Spleen (tissue), 11 donors: ENCODE results near the gene BMP6. TPM values are rescaled to one million over a fixed set of nuclear protein-coding genes. Genes with fewer than 3 reads are reported as not detected.

Experiments used
- DNase-seq: peaks from one replicate; pipeline ENCODE4 v3.0.0-alpha.2; 2020
- H3K27ac ChIP-seq, 8 donors: fragments of 200-600 bp; sonication (generic) in 7 of 8; 1 replicate in 4 of 8; 2 replicates in 4 of 8; pipeline versions ENCODE4 v1.5.0 to v1.8.0; 2016 to 2021; ENCODE audit warnings: inconsistent platforms in 4 of 8, mild to moderate bottlenecking in 4 of 8, moderate library complexity in 1 of 8
- H3K27me3 ChIP-seq, 7 donors: fragments of 200-600 bp; sonication (generic) in 6 of 7; replicated peaks in 1 of 7; 1 replicate in 4 of 7; 2 replicates in 3 of 7; pipeline versions ENCODE4 v1.5.0 to v1.8.0; 2016 to 2021; ENCODE audit warnings: inconsistent platforms in 3 of 7, mild to moderate bottlenecking in 1 of 7
- H3K36me3 ChIP-seq, 6 donors: fragments of 200-600 bp; sonication (generic) in 5 of 6; 1 replicate in 4 of 6; 2 replicates in 2 of 6; pipeline versions ENCODE4 v1.5.0 to v1.8.0; 2016 to 2021; ENCODE audit warnings: inconsistent platforms in 2 of 6
- H3K4me1 ChIP-seq, 6 donors: fragments of 200-600 bp; sonication (generic) in 5 of 6; 1 replicate in 3 of 6; 2 replicates in 3 of 6; pipeline versions ENCODE4 v1.5.0 to v1.8.0; 2016 to 2021; ENCODE audit warnings: inconsistent platforms in 3 of 6
- H3K4me3 ChIP-seq, 8 donors: fragments of 200-600 bp; sonication (generic) in 7 of 8; 1 replicate in 4 of 8; 2 replicates in 4 of 8; pipeline versions ENCODE4 v1.5.0 to v1.8.0; 2016 to 2021; ENCODE audit warnings: inconsistent platforms in 4 of 8, mild to moderate bottlenecking in 4 of 8, moderate library complexity in 2 of 8
- H3K9me3 ChIP-seq, 8 donors: fragments of 200-600 bp; sonication (generic) in 7 of 8; 1 replicate in 4 of 8; 2 replicates in 4 of 8; pipeline versions ENCODE4 v1.5.0 to v1.8.0; 2016 to 2021; ENCODE audit warnings: inconsistent platforms in 4 of 8
- POLR2A ChIP-seq, 3 donors: fragments of 450-650 bp; IDR thresholded peaks; one replicate each; pipeline ENCODE4 v1.5.1; 2017; ENCODE audit warnings: antibody characterized with exemption in 3 of 3, mild to moderate bottlenecking in 1 of 3
- POLR2AphosphoS5 ChIP-seq, 3 donors: sonication (generic); formaldehyde crosslinking; IDR thresholded peaks; one replicate each; pipeline ENCODE4 v1.5.1; 2017; ENCODE audit warnings: antibody characterized with exemption in 3 of 3
- WGBS, 5 donors: extraction: QIAGEN DNeasy Blood & Tissue Kit in 3 of 5; methylation state at CpG; one replicate each; pipeline versions ENCODE4 v1.1.5 to v1.1.7; 2013 to 2018; 5-methylcytosine and 5-hydroxymethylcytosine counted together
- intact Hi-C: fragments of 100-400 bp; cut with DNase I; formaldehyde crosslinking; loops from one replicate; pipeline ENCODE4 v1.15.0; 2023; ENCODE audit warnings: low total_unique reads
- polyA plus RNA-seq, 3 donors: library from polyadenylated mRNA; stranded (reverse); fragments of 200-250 nt; gene quantifications; one replicate each; pipeline ENCODE4 v1.2.1, GENCODE V29; 2013
- total RNA-seq, 7 donors: library from RNA; depleted of rRNA in 3 of 7; stranded (reverse); fragments of >200 nt in 3 of 7; fragmentation: NEBNext Ultra II Directional in 4 of 7; extraction: Animal tissue kit (Norgen Biotek cat#: 25700) in 4 of 7; gene quantifications; one replicate each; pipeline versions ENCODE4 v1.1.0 to v1.2.1, GENCODE V29; 2016 to 2021
- TF ChIP-seq, protein P1 (sequence below), 11 experiments: fragments of 200-600 bp in 7 of 11; fragments of 450-650 bp in 4 of 11; sonication (generic) in 4 of 11; IDR thresholded peaks in 8 of 11; conservative IDR thresholded peaks in 3 of 11; 1 replicate in 7 of 11; 2 replicates in 4 of 11; pipeline versions ENCODE4 v1.4.0 to v1.8.0; 2016 to 2021; ENCODE audit warnings: antibody characterized with exemption in 11 of 11, inconsistent platforms in 4 of 11, mild to moderate bottlenecking in 1 of 11
- donor health status: healthy with polysubstance abuse.
- donor health status: DM: no; HTN: no; CAD: no; lungs with moderate emphysema.
- donor health status: DM: no; HTN: no; CAD: no.
- donor health status: Bipolar disorder and iron deficiency.
- donor health status: healthy.
- donor health status: DM: no; HTN: no; CAD: no.
- donor health status: DM: yes; HTN: yes; CAD: no.

Gene BMP6
- total and polyA plus RNA-seq, 10 donors, result 0.58 to 6.9 (median 4.8) TPM

DNA sequence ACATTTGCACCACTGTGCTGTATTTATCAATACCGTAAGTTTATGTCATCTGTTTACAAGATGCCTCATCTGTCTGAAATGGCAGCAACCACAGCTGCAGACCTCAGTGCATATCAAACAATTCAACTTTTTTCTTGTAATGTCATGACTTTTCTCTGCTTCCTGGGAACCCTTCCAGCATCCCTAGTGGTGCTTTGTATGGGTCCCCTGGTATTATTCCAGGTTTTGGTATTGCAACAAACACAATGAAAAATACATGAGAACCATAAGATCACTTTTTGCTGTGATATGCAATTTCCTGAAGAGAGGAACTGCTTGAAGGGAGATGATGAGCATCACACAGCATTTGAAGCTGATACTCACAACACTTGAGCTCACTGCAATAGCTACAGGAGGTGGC lies 196.7 kb downstream of the BMP6 start:
- WGBS, 5 donors, result 81 to 98% (median 91%) methylated on average over 1 of the region's 1 CpG
- TF ChIP-seq POLR2AphosphoS5 (IDR thresholded peaks at IDR 0.05) (no peak), POLR2A (IDR thresholded peaks at IDR 0.05) (no peak)
- TF ChIP-seq, protein P1, sequence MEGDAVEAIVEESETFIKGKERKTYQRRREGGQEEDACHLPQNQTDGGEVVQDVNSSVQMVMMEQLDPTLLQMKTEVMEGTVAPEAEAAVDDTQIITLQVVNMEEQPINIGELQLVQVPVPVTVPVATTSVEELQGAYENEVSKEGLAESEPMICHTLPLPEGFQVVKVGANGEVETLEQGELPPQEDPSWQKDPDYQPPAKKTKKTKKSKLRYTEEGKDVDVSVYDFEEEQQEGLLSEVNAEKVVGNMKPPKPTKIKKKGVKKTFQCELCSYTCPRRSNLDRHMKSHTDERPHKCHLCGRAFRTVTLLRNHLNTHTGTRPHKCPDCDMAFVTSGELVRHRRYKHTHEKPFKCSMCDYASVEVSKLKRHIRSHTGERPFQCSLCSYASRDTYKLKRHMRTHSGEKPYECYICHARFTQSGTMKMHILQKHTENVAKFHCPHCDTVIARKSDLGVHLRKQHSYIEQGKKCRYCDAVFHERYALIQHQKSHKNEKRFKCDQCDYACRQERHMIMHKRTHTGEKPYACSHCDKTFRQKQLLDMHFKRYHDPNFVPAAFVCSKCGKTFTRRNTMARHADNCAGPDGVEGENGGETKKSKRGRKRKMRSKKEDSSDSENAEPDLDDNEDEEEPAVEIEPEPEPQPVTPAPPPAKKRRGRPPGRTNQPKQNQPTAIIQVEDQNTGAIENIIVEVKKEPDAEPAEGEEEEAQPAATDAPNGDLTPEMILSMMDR (IDR thresholded peaks at IDR 0.05 in 8 of 11, conservative IDR thresholded peaks at IDR 0.05 in 3 of 11), result no peak
- H3K4me3 ChIP-seq, result no peak overlapping the region
- H3K4me1 ChIP-seq, result peaks cover 0 to 8% (median 0%) of the 10 kb centered on the region in 6 donors
- DNase-seq, result no peak
- no peak overlapping the region for H3K27ac ChIP-seq
- no peaks in the 10 kb centered on the region for H3K36me3 ChIP-seq
- H3K9me3 ChIP-seq, result peaks cover 0 to 23% (median 13%) of the 10 kb centered on the region in 8 donors
- no peaks in the 10 kb centered on the region for H3K27me3 ChIP-seq
- intact Hi-C loops, result no loop called here

DNA sequence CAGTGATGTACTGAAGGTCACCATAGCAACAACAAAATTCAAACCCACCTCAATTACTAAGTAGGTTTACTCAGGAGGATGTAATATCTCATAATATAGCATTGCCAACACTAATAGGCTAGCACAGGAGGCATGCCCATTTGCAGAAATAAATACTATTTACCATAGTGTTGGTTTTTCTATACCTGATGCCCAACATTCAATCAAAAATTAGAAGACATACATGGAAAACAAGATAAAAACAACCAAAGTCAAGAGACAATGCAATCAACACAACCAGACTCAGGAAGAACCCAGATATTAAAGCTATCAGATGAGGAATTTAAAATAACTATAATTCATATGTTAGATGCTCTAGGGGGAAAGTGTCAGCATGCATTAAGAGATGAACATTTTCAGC lies 199.0 kb downstream of the BMP6 start:
- no peak overlapping the region for H3K27ac ChIP-seq
- no peaks in the 10 kb centered on the region for H3K4me1 ChIP-seq
- TF ChIP-seq POLR2A (IDR thresholded peaks at IDR 0.05) (no peak), POLR2AphosphoS5 (IDR thresholded peaks at IDR 0.05) (no peak)
- TF ChIP-seq, protein P1 (IDR thresholded peaks at IDR 0.05 in 8 of 11, conservative IDR thresholded peaks at IDR 0.05 in 3 of 11), result no peak
- no peaks in the 10 kb centered on the region for H3K27me3 ChIP-seq
- no peak overlapping the region for H3K4me3 ChIP-seq
- no peak for DNase-seq
- intact Hi-C loops, result no loop called here
- no peaks in the 10 kb centered on the region for H3K36me3 ChIP-seq
- peaks cover 0 to 23% (median 13%) of the 10 kb centered on the region in 8 donors for H3K9me3 ChIP-seq

Other genes starting within 250 kb of the BMP6 start
- gene DSP, start 184.4 kb upstream of the BMP6 start, total RNA-seq, result 10 to 100 TPM; 10.0 to 27.6 (median 18.8) TPM
- 1 to 10 TPM in 2 of 3 donors, under 1 TPM in 1; 0.72 to 1.9 (median 1.8) TPM for gene DSP, start 184.4 kb upstream of the BMP6 start, polyA plus RNA-seq
- gene SNRNP48, start 135.9 kb upstream of the BMP6 start, total RNA-seq, result 10 to 100 TPM; 13.8 to 23.8 (median 14.9) TPM
- 1 to 10 TPM; 4.8 to 7.4 (median 5.7) TPM for gene SNRNP48, start 135.9 kb upstream of the BMP6 start, polyA plus RNA-seq
- 100 to 1,000 TPM; 125 to 645 (median 241) TPM for gene TXNDC5, start 184.7 kb downstream of the BMP6 start, total RNA-seq
- gene TXNDC5, start 184.7 kb downstream of the BMP6 start, polyA plus RNA-seq, result 10 to 100 TPM; 25.9 to 58.2 (median 48.7) TPM